CD4-positive, alpha-beta T cell (primary cell): ENCODE measurements around the gene TBC1D2. TPM values are rescaled to one million over a fixed set of nuclear protein-coding genes. Genes with fewer than 3 reads are reported as not detected.

Source experiments
- ATAC-seq: fragments of 200-7000 bp; cut with Tn5 transposase; one replicate; pipeline ENCODE4 v1.10.0; 2022; ENCODE audit warnings: mild to moderate bottlenecking; ENCODE audit not compliant: poor library complexity
- CTCF ChIA-PET: fragments of 350-600 bp; sonication (Branson Sonifier 250); formaldehyde crosslinking; loops from one replicate; lab custom pipeline; 2021; ENCODE audit warnings: antibody characterized with exemption, inconsistent platforms; lab: Charles Lee
- POLR2A ChIA-PET: fragments of 350-600 bp; sonication (Branson Sonifier 250); formaldehyde crosslinking; loops from one replicate; lab custom pipeline; 2021; ENCODE audit warnings: antibody characterized with exemption, inconsistent platforms; lab: Charles Lee
- DNase-seq, 14 experiments: peaks; one replicate each; pipeline ENCODE4 v3.0.0-alpha.2; 2013 to 2020; ENCODE audit warnings: mixed read lengths in 2 of 14
- H3K27ac ChIP-seq, 2 donors: one replicate each; pipeline versions ENCODE4 v1.5.1 to v1.7.0; 2013; ENCODE audit warnings: low read length in 2 of 2, low read depth in 1 of 2, mild to moderate bottlenecking in 1 of 2
- H3K27me3 ChIP-seq, 2 experiments: 1 replicate in 1 of 2; 2 replicates in 1 of 2; pipeline versions ENCODE4 v1.6.1 to v1.7.0; 2013; ENCODE audit warnings: low read length in 2 of 2, control low read depth in 1 of 2, mild to moderate bottlenecking in 1 of 2, moderate library complexity in 1 of 2; ENCODE audit not compliant: insufficient read depth in 2 of 2, control insufficient read depth in 1 of 2
- H3K36me3 ChIP-seq: one replicate; pipeline ENCODE4 v1.6.1; 2013; ENCODE audit warnings: low read length, control low read depth; ENCODE audit not compliant: insufficient read depth
- H3K4me1 ChIP-seq: one replicate; pipeline ENCODE4 v1.6.1; 2013; ENCODE audit warnings: low read length, control low read depth; ENCODE audit not compliant: insufficient read depth
- H3K4me3 ChIP-seq: one replicate; pipeline ENCODE4 v1.5.1; 2013; ENCODE audit warnings: mild to moderate bottlenecking, low read length, moderate library complexity
- H3K9me3 ChIP-seq, 2 experiments: 1 replicate in 1 of 2; 2 replicates in 1 of 2; pipeline versions ENCODE4 v1.6.1 to v1.7.0; 2013; ENCODE audit warnings: low read length in 2 of 2, mild to moderate bottlenecking in 2 of 2, control low read depth in 1 of 2, moderate library complexity in 1 of 2; ENCODE audit not compliant: control insufficient read depth in 1 of 2, insufficient read depth in 1 of 2
- H3K27ac Mint-ChIP-seq: one replicate; pipeline ENCODE4 v1.8.0; 2020; ENCODE audit warnings: mixed read lengths
- H3K27me3 Mint-ChIP-seq: one replicate; pipeline ENCODE4 v1.8.0; 2021; ENCODE audit warnings: mixed read lengths
- H3K36me3 Mint-ChIP-seq: one replicate; pipeline ENCODE4 v1.8.0; 2021; ENCODE audit warnings: low read depth, mixed read lengths
- H3K4me1 Mint-ChIP-seq: one replicate; pipeline ENCODE4 v1.8.0; 2021; ENCODE audit warnings: low read depth, mixed read lengths
- H3K4me3 Mint-ChIP-seq: one replicate; pipeline ENCODE4 v1.8.0; 2020; ENCODE audit warnings: mild to moderate bottlenecking, mixed read lengths
- H3K9me3 Mint-ChIP-seq: one replicate; pipeline ENCODE4 v1.8.0; 2020; ENCODE audit warnings: mixed read lengths
- CTCF ChIP-seq: fragments of 200-600 bp; IDR thresholded peaks from one replicate; pipeline ENCODE4 v1.8.0; 2022; ENCODE audit warnings: antibody characterized with exemption, mild to moderate bottlenecking
- intact Hi-C, 2 experiments: fragments of 100-400 bp; cut with DNase I in 1 of 2; cut with micrococcal nuclease in 1 of 2; formaldehyde crosslinking; loops; one replicate each; pipeline versions ENCODE4 v1.15.1 to v1.9.0; 2023 to 2025; cut with DNase I, micrococcal nuclease
- total RNA-seq, 174 experiments: library from RNA in 2 of 174; stranded (reverse) in 2 of 174; gene quantifications; one replicate each; pipeline ENCODE4 v1.2.3 and lab custom pipeline; 2021 to 2026

Gene TBC1D2
- total RNA-seq, 2 experiments from 2014 or later = 2.9 to 4.0 TPM

GRCh38 chr9:98280162-98280561, 24.7 kb upstream of the TBC1D2 start:
- Mint-ChIP-seq H3K4me3 (no peak overlapping the region), H3K4me1 (no peaks in the 10 kb centered on the region), H3K27me3 (peaks cover 22% of the 10 kb centered on the region), H3K27ac (no peak overlapping the region), H3K9me3 (no peaks in the 10 kb centered on the region), H3K36me3 (no peaks in the 10 kb centered on the region)
- Histone ChIP-seq H3K27ac (no peak overlapping the region), H3K36me3 (no peaks in the 10 kb centered on the region), H3K4me3 (no peak overlapping the region), H3K4me1 (no peaks in the 10 kb centered on the region), H3K9me3 (no peaks in the 10 kb centered on the region), H3K27me3 (no peaks in the 10 kb centered on the region)
- ATAC-seq = no peak
- intact Hi-C loops = no loop called here
- POLR2A ChIA-PET = no interaction called here
- DNase-seq = no peak
- no peak for TF ChIP-seq CTCF
- CTCF ChIA-PET = no interaction called here

GRCh38 chr9:98276907-98277469, 21.5 kb upstream of the TBC1D2 start:
- Histone ChIP-seq H3K27ac (no peak overlapping the region), H3K4me3 (no peak overlapping the region), H3K4me1 (no peaks in the 10 kb centered on the region), H3K9me3 (no peaks in the 10 kb centered on the region), H3K27me3 (peaks cover 0 to 3% of the 10 kb centered on the region in 2 experiments), H3K36me3 (no peaks in the 10 kb centered on the region)
- no peak overlapping the region for H3K27ac Mint-ChIP-seq
- H3K27me3 Mint-ChIP-seq = peaks cover 25% of the 10 kb centered on the region
- TF ChIP-seq CTCF = no peak
- no peak overlapping the region for H3K4me3 Mint-ChIP-seq
- DNase-seq = no peak
- no peak for ATAC-seq
- no peaks in the 10 kb centered on the region for H3K4me1 Mint-ChIP-seq
- POLR2A ChIA-PET = no interaction called here
- CTCF ChIA-PET = no interaction called here
- no peaks in the 10 kb centered on the region for H3K9me3 Mint-ChIP-seq
- intact Hi-C loops = no loop called here
- no peaks in the 10 kb centered on the region for H3K36me3 Mint-ChIP-seq

GRCh38 chr9:98275159-98275558, 19.7 kb upstream of the TBC1D2 start:
- Mint-ChIP-seq H3K36me3 (no peaks in the 10 kb centered on the region), H3K27me3 (peaks cover 18% of the 10 kb centered on the region), H3K9me3 (no peaks in the 10 kb centered on the region), H3K27ac (no peak overlapping the region), H3K4me3 (no peak overlapping the region), H3K4me1 (no peaks in the 10 kb centered on the region)
- no peaks in the 10 kb centered on the region for H3K9me3 ChIP-seq
- DNase-seq (no peak), ATAC-seq (no peak)
- no peaks in the 10 kb centered on the region for H3K4me1 ChIP-seq
- CTCF ChIA-PET = no interaction called here
- POLR2A ChIA-PET = no interaction called here
- no peak overlapping the region for H3K4me3 ChIP-seq
- no peak overlapping the region for H3K27ac ChIP-seq
- H3K36me3 ChIP-seq = no peaks in the 10 kb centered on the region
- intact Hi-C loops = no loop called here
- H3K27me3 ChIP-seq = peaks cover 0 to 3% of the 10 kb centered on the region in 2 experiments
- no peak for TF ChIP-seq CTCF
